BJ (cell line): ENCODE results near the gene PRPSAP1. TPM values are rescaled to one million over a fixed set of nuclear protein-coding genes. Genes with fewer than 3 reads are reported as not detected.

Experiments
- CTCF ChIA-PET: fragments of 350-600 bp; formaldehyde crosslinking; extraction: SDS; loops from one replicate; lab custom pipeline; 2021; ENCODE audit warnings: antibody characterized with exemption, inconsistent platforms; lab: Yijun Ruan, JAX
- POLR2A ChIA-PET: fragments of 300-600 bp; sonication (Branson Sonifier 250); formaldehyde crosslinking; extraction: SDS; loops from one replicate; lab custom pipeline; 2021; ENCODE audit warnings: antibody characterized with exemption; lab: Charles Lee
- DNase-seq: peaks from one replicate; pipeline ENCODE4 v3.0.0-alpha.2; 2011; ENCODE audit warnings: low read depth
- H3K27me3 ChIP-seq: 2 replicates; pipeline ENCODE4 v1.6.0; 2011; ENCODE audit warnings: low read length; ENCODE audit not compliant: control insufficient read depth, insufficient read depth
- H3K36me3 ChIP-seq: 2 replicates; pipeline ENCODE4 v1.5.1; 2011; ENCODE audit warnings: low read length; ENCODE audit not compliant: control insufficient read depth, insufficient read depth
- H3K4me3 ChIP-seq: 2 replicates; pipeline ENCODE4 v1.5.1; 2011; ENCODE audit warnings: low read depth, mild to moderate bottlenecking, control low read depth, low read length
- polyA plus RNA-seq: library from polyadenylated mRNA; depleted of rRNA; stranded (reverse); fragments of >200 nt; gene quantifications from 2 replicates; pipeline ENCODE4 v1.2.3, GENCODE V29; 2011
- TF ChIP-seq, protein P1 (sequence below): IDR thresholded peaks from 2 replicates; pipeline ENCODE4 v1.5.1; 2011; ENCODE audit warnings: low read depth, mild to moderate bottlenecking, control low read depth, inconsistent platforms, low read length, moderate library complexity; ENCODE audit not compliant: insufficient read depth

PRPSAP1 gene
- polyA plus RNA-seq, 1 experiment, result 72.8 TPM

DNA sequence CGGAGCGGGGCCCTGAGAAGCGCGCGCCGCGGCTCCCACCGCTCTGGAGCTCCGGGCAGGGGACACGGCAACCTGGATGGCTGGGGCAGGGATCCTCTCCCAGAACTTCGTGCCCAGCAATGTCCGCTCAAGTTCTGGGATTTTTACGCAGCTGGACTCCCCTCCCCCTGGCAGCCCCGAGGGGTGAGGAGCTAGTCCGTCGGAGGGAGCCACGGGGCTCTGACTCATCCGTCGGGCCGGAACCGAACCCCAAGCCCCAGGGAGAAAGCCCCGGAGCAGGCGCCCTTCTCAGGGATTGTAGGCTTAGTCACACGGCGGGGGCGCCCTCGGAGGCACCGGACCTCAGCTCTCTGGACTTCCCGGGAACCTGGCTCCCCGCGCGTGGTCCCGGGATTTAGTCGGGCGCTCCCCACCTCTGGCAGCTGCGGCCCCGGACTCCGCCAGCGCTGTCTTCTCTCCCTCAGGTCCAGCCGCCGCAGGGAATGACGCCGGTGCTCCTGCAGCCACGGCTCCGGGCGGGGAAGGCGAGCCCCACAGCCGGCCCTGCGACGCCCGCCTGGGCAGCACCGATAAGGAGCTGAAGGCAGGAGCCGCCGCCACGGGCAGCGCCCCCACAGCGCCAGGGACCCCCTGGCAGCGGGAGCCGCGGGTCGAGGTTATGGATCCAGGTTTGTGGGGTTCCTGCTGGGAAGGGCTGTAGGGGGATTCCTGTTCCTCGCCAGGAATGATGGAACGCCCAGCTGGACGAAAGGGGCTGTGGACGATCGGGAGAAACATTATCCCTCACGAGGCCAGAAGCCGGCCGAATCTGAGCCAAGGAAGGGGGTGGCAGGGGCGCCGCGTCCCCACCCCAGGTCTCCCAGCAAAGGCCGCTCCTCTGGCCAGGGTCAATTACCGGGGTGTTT, 31.5 kb upstream of the PRPSAP1 start:
- no peaks in the 10 kb centered on the region for H3K27me3 ChIP-seq
- TF ChIP-seq, protein P1, sequence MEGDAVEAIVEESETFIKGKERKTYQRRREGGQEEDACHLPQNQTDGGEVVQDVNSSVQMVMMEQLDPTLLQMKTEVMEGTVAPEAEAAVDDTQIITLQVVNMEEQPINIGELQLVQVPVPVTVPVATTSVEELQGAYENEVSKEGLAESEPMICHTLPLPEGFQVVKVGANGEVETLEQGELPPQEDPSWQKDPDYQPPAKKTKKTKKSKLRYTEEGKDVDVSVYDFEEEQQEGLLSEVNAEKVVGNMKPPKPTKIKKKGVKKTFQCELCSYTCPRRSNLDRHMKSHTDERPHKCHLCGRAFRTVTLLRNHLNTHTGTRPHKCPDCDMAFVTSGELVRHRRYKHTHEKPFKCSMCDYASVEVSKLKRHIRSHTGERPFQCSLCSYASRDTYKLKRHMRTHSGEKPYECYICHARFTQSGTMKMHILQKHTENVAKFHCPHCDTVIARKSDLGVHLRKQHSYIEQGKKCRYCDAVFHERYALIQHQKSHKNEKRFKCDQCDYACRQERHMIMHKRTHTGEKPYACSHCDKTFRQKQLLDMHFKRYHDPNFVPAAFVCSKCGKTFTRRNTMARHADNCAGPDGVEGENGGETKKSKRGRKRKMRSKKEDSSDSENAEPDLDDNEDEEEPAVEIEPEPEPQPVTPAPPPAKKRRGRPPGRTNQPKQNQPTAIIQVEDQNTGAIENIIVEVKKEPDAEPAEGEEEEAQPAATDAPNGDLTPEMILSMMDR, result no peak
- H3K36me3 ChIP-seq, result peaks cover 10% of the 10 kb centered on the region
- ChIA-PET CTCF (interaction anchor here (0.7 to 10.7 kb wide), 32 partner anchors 11 to 963 kb away, joined by 3 to 127 read pairs (median 5); partner anchors contain the start of genes AANAT, METTL23, PRPSAP1 and QRICH2), POLR2A (no interaction called here)
- no peak for DNase-seq
- H3K4me3 ChIP-seq, result peak overlapping the region; percentile 76

DNA sequence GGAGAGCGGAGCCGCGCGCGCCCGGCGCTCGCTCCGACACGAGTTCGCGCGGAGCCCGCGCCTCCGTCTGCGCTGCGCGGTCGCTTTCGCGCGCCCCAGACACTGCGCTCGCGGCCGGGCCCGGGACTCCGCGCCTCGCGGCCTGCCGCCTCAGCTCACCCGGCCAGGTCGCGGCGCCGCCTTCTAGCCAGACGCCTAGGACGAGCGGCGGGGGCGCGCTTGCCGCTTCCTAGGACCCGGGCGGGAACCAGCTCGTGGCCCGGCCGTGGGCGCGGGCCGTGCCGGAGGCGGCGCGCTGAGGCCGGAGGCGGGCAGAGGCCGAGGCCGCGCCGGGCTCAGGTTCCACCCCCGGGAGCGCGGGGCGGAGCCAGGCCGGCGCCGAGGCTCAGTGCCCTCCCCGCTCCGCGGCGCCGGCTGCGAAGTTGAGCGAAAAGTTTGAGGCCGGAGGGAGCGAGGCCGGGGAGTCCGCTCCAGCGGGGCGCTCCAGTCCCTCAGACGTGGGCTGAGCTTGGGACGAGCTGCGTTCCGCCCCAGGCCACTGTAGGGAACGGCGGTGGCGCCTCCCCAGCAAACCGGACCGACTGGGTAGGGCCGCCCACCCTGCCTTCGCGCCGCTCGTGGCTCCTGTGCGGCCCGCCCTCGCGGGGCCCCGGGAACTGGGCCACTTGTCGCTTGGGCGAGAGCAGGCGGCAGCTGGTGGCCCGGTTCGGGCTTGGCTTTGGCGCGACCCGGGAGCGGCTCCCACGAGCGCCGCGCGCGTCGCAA, 30.7 kb upstream of the PRPSAP1 start, which contains the start of gene SPHK1:
Gene SPHK1 (plus strand): TSS at position 388 of the 765 bp plus-strand sequence. CDS start 1,036 bp downstream, outside the sequence.
- POLR2A ChIA-PET, result no interaction called here
- Histone ChIP-seq H3K27me3 (no peaks in the 10 kb centered on the region), H3K4me3 (peak within 1 kb of the TSS; percentile 76), H3K36me3 (peaks cover 9% of the 10 kb centered on the region)
- TF ChIP-seq, protein P1, result no peak
- no peak for DNase-seq
- CTCF ChIA-PET, result interaction anchor here (0.7 to 10.7 kb wide), 24 partner anchors 10 to 343 kb away, joined by 3 to 127 read pairs (median 6); partner anchors contain the start of genes METTL23, PRPSAP1 and QRICH2

DNA sequence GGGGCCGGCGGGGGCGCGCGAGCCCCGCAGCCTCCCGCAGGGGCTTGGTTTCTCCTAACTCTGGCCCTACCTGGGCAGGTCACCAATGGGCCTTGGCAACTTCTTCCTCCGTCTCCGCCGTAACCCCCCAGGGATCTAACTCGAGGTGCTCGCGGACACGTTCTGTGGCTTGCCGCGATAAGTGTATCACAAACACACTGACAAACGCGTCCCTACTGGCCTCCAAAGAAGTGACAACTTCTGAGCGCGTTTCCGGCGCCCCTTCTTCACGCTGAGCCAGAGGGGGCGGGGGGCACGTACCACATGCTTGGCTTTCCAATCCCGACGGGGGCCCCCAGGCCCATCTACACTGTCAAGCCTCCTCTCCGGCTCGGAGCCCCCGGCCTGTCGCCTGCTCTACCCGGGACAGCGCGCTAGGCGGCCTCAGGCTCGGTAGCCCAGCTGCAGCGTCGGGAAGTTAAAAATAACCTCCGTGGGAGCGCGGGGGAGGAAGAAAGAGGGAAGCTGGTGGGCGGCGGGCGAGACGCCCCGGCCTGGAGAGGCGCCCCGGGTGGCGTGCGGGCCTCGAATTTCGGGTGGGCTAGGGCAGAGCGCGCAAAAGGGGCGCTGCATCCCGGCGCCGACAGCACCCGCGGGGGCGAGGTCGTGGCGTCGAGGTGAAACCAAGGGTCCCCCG, 30.0 kb upstream of the PRPSAP1 start:
- ChIA-PET CTCF (interaction anchor here (0.7 to 10.7 kb wide), 11 partner anchors 9 to 291 kb away, joined by 3 to 127 read pairs (median 16); partner anchors contain the start of gene QRICH2), POLR2A (interaction anchor here (0.7 to 1.4 kb wide), 2 partner anchors 30 to 360 kb away, joined by 3 to 7 read pairs; partner anchors contain the start of gene PRPSAP1)
- Histone ChIP-seq H3K36me3 (peaks cover 6% of the 10 kb centered on the region), H3K4me3 (peak overlapping the region; percentile 76), H3K27me3 (no peaks in the 10 kb centered on the region)
- DNase-seq, result no peak
- TF ChIP-seq, protein P1, result peak; percentile 33

DNA sequence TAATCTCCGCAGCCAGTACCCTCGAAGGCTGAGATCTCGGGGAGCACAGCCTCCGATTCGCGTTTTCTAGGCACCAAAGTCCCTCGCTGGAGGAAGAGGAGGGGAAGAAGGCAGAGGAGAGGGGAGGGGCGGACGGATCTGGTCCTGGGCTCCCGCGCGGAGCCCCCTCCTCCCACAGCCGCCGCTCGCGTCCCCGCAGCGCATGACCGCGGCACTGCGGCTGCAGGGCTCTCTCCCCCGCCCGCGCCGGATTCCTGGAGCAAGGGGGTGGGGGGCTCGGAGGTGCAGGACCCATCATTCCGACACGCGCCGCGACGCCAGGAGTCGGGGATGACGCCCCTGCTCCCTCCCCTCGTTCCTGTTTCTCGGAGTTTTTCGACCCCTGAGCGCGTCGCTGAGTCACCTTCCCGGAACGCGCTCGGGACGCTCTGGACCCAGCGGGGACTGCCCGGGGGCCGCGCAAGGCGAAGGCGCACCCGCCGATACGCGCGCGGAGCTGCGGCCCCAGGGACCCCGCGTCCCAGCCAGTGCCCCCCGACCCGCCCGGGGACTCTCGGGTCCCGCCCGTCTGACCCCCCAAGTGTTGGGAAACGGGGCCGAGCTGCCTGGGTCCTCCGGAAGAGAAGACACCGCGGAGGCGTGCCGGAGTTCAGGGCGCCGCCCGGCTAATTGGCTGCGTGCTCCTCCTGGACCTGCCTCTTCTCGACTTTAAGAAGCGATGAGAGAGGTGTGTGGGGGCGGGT, 29.3 kb upstream of the PRPSAP1 start:
- POLR2A ChIA-PET, result interaction anchor here (0.7 to 1.4 kb wide), 2 partner anchors 30 to 361 kb away, joined by 3 to 7 read pairs; partner anchors contain the start of gene PRPSAP1
- H3K4me3 ChIP-seq, result peak overlapping the region; percentile 76
- H3K27me3 ChIP-seq, result no peaks in the 10 kb centered on the region
- DNase-seq, result no peak
- TF ChIP-seq, protein P1, result no peak
- H3K36me3 ChIP-seq, result peaks cover 6% of the 10 kb centered on the region
- CTCF ChIA-PET, result interaction anchor here (0.7 to 10.7 kb wide), 6 partner anchors 8 to 76 kb away, joined by 3 to 127 read pairs (median 24); no protein-coding TSS in a partner anchor
